ENCODE results near the gene RNASET2. TPM values are rescaled to one million over a fixed set of nuclear protein-coding genes. Genes with fewer than 3 reads are reported as not detected.

Gene RNASET2
- polyA plus RNA-seq, 1 donor from 2014 or later = 73.9 TPM

- H3F3A ChIP-seq (ENCODE audit: insufficient read depth, low read length, poor library complexity, severe bottlenecking) = no peaks in the 10 kb centered on the region
- no peak overlapping the region for H3K27ac ChIP-seq (ENCODE audit: low read length)
- H2AFZ ChIP-seq (ENCODE audit: low read depth, low read length) = no peak overlapping the region
- H4K20me1 ChIP-seq (ENCODE audit: insufficient read depth) = no peaks in the 10 kb centered on the region
- H3K9ac ChIP-seq (ENCODE audit: low read length) = no peak overlapping the region
- no peaks in the 10 kb centered on the region for H3K9me3 ChIP-seq (ENCODE audit: low read length)
- no peaks in the 10 kb centered on the region for H3K27me3 ChIP-seq (ENCODE audit: insufficient read depth, low read depth, low read length)
- no peaks in the 10 kb centered on the region for H3K79me2 ChIP-seq (replicated peaks; ENCODE audit: insufficient read depth, low read length)
- no peak overlapping the region for H3K4me2 ChIP-seq (ENCODE audit: low read length)
- TF ChIP-seq CTCF (IDR thresholded peaks at IDR 0.05; ENCODE audit: poor library complexity, severe bottlenecking) (no peak), SMC3 (conservative IDR thresholded peaks at IDR 0.05; ENCODE audit: poor library complexity) (no peak), EP300 (conservative IDR thresholded peaks at IDR 0.05; ENCODE audit: poor library complexity, severe bottlenecking) (no peak), POLR2AphosphoS5 (IDR thresholded peaks at IDR 0.05) (no peak), RAD21 (conservative IDR thresholded peaks at IDR 0.05) (no peak), TAF1 (IDR thresholded peaks at IDR 0.05; ENCODE audit: low read depth) (no peak), MXI1 (conservative IDR thresholded peaks at IDR 0.05; ENCODE audit: poor library complexity, severe bottlenecking) (no peak), EZH2 (IDR thresholded peaks at IDR 0.05; ENCODE audit: borderline replicate concordance, insufficient read depth, low read length, poor library complexity, severe bottlenecking) (no peak), REST (IDR thresholded peaks at IDR 0.05; ENCODE audit: borderline replicate concordance) (no peak)
- no peaks in the 10 kb centered on the region for H3K9me2 ChIP-seq (ENCODE audit: insufficient read depth, low read length)
- no peaks in the 10 kb centered on the region for H3K36me3 ChIP-seq (ENCODE audit: insufficient read depth, low read length)
- H3K4me3 ChIP-seq (ENCODE audit: low read length) = no peak overlapping the region
Observed at GRCh38 chr6:166970091-166970490, 13.7 kb upstream of the RNASET2 start.

GRCh38 chr6:166969390-166970002 is 13.1 kb upstream of the RNASET2 start:
- Histone ChIP-seq H3K9me2 (ENCODE audit: insufficient read depth, low read length) (no peaks in the 10 kb centered on the region), H2AFZ (ENCODE audit: low read depth, low read length) (no peak overlapping the region), H3K9me3 (ENCODE audit: low read length) (no peaks in the 10 kb centered on the region), H3K9ac (ENCODE audit: low read length) (no peak overlapping the region), H4K20me1 (ENCODE audit: insufficient read depth) (no peaks in the 10 kb centered on the region), H3K4me3 (ENCODE audit: low read length) (no peak overlapping the region), H3K79me2 (replicated peaks; ENCODE audit: insufficient read depth, low read length) (no peaks in the 10 kb centered on the region), H3K27ac (ENCODE audit: low read length) (no peak overlapping the region), H3K36me3 (ENCODE audit: insufficient read depth, low read length) (no peaks in the 10 kb centered on the region), H3F3A (ENCODE audit: insufficient read depth, low read length, poor library complexity, severe bottlenecking) (no peaks in the 10 kb centered on the region), H3K27me3 (ENCODE audit: insufficient read depth, low read depth, low read length) (no peaks in the 10 kb centered on the region), H3K4me2 (ENCODE audit: low read length) (no peak overlapping the region)
- no peak for TF ChIP-seq MXI1 (conservative IDR thresholded peaks at IDR 0.05; ENCODE audit: poor library complexity, severe bottlenecking)
- TF ChIP-seq POLR2AphosphoS5 (IDR thresholded peaks at IDR 0.05) = no peak
- no peak for TF ChIP-seq SMC3 (conservative IDR thresholded peaks at IDR 0.05; ENCODE audit: poor library complexity)
- no peak for TF ChIP-seq EP300 (conservative IDR thresholded peaks at IDR 0.05; ENCODE audit: poor library complexity, severe bottlenecking)
- no peak for TF ChIP-seq TAF1 (IDR thresholded peaks at IDR 0.05; ENCODE audit: low read depth)
- no peak for TF ChIP-seq CTCF (IDR thresholded peaks at IDR 0.05; ENCODE audit: poor library complexity, severe bottlenecking)
- TF ChIP-seq EZH2 (IDR thresholded peaks at IDR 0.05; ENCODE audit: borderline replicate concordance, insufficient read depth, low read length, poor library complexity, severe bottlenecking) = no peak
- no peak for TF ChIP-seq RAD21 (conservative IDR thresholded peaks at IDR 0.05)

Data from neural cell (in vitro differentiated cells).